HG03457 (cell line): Measurements from ENCODE around the gene CTSW.

Source experiments
- ATAC-seq: cut with Tn5 transposase; IDR thresholded peaks from one replicate; pipeline ENCODE4 v1.9.1; 2021; ENCODE audit warnings: moderate number of reproducible peaks; ENCODE audit not compliant: unreplicated experiment

The CTSW gene

GRCh38 chr11:65900899-65901180, 21.2 kb downstream of the CTSW start:
- ATAC-seq: no peak

DNA sequence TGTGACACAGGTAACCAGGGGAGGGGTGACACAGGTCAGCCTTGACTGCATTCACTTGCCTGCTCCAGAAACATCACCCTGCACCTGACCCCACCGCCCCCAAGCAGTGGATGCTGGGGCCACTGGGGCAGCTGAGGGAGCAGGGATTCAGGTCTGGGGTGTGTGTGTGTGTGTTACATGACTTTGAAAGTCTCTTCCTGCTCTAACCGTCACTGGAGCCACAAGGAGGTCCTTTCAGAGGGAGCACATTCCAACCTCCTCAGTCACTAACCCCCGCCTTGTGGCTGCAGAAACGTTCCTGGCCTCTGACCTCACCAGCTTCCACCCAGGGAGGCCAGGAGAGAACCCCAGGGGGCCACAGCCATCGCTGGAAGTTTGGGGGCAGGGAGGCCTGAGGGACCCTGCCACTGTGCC, 23.4 kb downstream of the CTSW start:
- no peak for ATAC-seq

GRCh38 chr11:65903715-65904114, 24.1 kb downstream of the CTSW start:
- ATAC-seq: no peak

DNA sequence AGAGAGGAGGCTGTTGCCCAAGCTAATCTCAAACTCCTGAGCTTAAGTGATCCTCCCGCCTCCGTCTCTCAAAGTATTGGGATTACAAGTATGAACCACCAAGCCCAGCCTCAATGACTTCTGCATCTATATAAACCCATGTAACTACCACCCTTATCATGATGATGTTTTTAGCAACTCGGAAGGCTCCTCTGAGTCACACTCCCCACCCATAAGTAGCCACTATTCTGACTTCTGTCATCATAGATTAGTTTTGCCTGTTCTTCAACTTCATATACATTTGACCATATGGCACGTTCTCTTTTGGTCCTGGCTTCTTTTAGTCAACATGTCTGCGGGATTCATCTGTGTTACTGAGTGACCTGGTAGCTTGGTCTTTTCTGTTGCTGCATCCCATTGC, 27.0 kb downstream of the CTSW start:
- no peak for ATAC-seq

- no peak for ATAC-seq
Observed at GRCh38 chr11:65907878-65908277, 28.2 kb downstream of the CTSW start.

- no peak for ATAC-seq
Observed at GRCh38 chr11:65911682-65912568, 32.3 kb downstream of the CTSW start.

- ATAC-seq: no peak
Observed at GRCh38 chr11:65912845-65913244, 33.2 kb downstream of the CTSW start.

DNA sequence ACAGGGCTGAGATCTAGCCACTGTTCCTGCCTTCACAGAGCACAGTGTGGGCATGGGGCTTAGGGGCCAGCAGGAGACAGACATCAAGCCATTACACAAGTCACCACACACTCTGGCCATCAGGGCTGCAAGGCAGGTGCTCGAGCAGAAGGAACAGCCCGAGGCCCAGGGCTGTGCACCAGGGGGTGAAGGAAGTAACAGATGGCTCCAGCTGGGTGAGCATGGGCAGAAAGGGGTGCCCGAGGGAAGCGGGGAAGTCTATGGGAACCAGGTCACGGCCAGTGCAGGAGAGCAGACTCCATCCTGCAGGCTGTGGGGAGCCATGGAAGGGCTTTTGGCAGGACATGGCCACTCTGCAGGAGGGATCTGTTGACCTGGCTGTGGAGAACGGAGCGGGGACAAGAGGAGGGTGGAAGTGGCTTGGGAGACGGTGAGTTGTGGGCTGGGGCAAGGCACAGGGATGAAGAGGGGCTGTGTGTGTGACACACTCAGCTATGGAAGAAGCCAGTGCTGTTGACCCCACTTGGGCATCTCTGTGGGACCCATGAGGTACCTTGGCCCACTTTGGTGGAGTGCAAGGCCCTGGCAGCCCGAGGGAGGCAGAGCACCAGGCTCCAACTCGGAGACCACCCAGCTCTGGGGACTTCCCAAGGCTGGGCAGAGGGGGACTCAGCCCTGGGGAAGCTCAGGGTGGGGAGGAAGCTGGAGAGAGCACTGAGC, 35.6 kb downstream of the CTSW start:
- no peak for ATAC-seq

- no peak for ATAC-seq
Observed at GRCh38 chr11:65915821-65916251, 36.2 kb downstream of the CTSW start.

GRCh38 chr11:65916391-65916790, 36.8 kb downstream of the CTSW start:
- ATAC-seq: no peak

- no peak for ATAC-seq
Observed at GRCh38 chr11:65917077-65917433, 37.4 kb downstream of the CTSW start.

DNA sequence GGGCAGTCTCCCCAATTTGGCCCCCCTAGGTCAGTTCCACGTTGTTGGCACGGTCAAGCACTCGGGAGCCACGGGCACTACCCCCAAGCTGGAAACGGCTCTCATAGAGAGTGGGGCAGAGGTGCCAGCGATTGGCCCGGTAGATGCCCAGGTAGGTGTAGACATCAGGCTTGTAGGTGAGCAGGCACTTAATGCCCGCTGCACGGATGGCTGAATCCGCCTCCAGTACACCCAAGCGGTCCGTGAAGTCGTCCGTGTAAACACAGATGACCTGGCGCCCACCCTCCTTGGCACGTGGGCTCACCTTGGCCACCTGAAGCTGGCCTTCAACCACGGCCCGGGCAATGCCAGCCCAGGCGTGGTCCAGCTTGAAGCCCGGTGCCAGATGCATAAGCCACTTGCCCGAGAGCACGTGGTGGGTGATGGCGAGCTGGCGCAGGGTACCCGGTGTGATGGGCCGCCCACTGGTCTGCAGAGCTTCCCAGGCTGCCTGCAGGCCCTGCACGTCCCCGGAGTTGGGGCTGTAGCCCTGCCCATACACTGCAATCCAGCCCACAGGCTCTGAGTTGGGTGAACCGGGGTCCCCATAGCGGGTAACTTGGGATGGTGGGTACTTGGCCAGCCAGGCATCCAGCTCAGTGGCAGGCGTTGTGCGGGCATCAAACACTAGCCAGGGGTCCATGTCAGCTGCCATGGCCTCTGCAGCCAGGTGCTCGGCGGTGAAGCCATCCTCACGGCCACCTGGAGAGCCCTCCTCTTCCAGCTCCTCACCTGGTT, 38.0 kb downstream of the CTSW start:
- no peak for ATAC-seq

DNA sequence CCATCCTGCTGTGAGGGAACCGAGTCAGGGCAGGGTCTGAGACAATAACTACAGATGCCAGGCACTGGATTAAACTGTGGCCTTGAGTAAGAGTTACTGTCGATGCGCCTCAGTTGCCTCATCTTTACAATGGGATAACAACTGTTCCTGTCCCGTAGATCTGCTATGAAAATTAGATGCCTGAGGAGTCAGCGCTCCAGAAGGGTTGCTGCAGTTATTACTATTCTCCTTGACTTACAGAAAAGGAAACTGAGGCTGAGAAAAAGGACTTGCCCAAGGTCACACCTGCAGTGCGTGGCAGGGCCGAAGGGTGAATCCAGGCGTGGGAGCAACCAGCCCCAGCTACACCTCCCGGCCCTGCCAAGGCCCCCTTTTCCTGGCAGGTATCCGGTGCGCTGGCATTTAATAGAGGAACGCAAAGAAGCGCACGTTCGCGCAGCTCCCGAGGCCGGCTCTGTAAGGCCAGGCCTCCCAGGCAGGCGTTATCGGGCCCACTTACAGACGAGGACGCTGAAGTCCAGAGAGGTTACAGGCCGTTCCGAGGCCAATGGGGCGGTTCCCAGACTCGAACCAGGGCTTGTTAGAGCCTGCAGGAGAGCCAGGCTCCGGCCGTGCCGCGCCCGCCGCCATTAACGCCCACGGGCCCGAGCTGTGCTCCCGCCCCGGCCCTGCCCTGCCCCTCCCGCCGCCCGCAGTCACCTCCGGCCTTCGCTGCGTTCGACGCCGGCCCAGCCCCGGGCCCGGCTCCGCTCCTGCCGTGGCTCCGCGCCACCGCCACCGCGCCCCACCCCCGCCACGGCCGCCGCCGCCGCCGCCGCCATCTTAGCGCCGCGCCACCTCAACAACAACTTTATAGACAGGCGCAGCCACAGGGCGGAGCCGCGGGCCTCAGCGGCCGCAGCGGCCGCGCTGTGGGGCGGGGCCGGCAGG, 38.8 kb downstream of the CTSW start, which contains the start of gene C11orf68:
Gene C11orf68, minus strand, starts transcription at position 852 of the 930 bp plus-strand sequence. Its CDS starts 31 bp downstream, at position 821.
- ATAC-seq: peak; percentile 38

- ATAC-seq: peak; percentile 65
Observed at GRCh38 chr11:65919141-65919572, 39.5 kb downstream of the CTSW start, which contains the start of gene DRAP1. Gene DRAP1, plus strand, starts transcription at chr11:65919426. Its CDS starts 76 bp downstream, at chr11:65919502.

DNA sequence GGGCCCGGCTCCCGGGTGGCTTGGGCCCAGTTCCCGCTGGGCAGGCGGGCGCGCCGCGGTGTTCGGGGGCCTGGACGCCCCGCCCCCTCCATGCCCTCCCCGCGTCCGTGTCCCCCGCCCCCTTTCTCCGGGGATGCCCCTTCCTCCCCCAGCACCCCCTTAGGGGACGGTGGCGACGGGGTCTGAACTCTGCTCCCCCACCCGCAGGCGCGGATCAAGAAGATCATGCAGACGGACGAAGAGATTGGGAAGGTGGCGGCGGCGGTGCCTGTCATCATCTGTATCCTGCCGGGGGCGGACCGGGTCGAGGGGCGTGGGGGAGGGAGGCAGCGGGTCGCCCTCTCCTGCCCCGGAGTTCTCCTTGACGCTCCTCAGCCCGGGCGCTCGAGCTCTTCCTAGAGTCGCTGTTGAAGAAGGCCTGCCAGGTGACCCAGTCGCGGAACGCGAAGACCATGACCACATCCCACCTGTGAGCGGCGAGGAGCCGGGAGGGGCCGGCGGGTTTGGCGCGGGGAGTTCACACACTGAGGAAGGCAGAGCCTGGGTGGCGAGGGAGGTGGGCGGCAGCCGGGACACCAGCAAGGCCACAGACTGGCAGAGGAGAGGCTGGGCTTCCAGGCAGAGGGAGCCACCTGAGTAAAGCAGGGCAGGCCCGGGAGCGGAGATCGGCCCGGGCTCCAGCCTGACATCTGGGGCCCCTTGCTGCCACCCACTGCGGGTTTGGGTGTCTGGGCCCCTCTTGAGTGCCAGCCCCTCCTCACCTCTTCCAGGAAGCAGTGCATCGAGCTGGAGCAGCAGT, 40.1 kb downstream of the CTSW start:
- ATAC-seq: peak; percentile 13

GRCh38 chr11:65920372-65920802, 40.8 kb downstream of the CTSW start:
- ATAC-seq: no peak

DNA sequence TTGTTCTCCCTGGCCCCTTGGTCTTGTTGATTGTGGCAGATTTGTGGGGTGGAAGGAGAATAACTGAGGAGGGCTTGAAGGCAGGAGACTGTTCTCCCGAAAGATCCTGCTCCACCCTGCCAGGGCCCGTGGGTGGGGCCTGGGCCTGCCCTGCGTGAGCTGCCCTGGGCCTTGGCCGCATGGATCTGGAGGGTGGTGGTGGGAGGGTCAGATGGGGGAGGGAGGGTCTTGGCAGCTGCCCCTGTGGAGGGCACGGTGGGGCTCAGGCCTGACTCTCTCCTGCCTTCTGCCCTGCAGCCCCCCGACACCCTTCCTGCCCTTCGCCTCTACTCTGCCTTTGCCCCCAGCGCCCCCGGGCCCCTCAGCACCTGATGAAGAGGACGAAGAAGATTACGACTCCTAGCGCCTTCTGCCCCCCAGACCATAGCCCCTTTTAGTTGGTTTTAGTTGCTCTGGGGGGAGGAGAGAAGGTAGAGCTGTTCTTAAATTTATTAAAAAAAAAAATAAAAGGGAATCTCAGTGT, 41.5 kb downstream of the CTSW start:
- ATAC-seq: no peak

GRCh38 chr11:65921876-65922275, 42.2 kb downstream of the CTSW start:
- no peak for ATAC-seq

DNA sequence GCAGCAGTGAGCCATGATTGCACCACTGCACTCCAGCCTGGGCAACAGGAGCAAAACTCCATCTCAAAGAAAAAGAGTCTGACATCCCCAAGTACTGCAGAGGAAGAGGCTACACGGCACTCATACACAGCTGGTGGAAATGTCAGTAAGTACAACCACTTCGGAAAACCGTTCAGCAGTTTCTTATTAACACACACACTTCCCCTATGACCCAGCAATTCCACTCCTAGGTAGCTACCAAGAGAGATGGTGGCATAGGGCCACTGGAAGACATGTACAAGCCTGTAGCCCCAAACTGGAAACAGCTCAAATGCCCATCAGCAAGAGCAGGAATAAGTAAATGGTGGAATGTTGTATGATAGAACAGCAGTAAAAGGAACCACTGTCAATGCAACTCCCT, 42.9 kb downstream of the CTSW start:
- no peak for ATAC-seq
